ES-I3 (cell line): ENCODE results near the gene MAX.

ENCODE experiments used
- H3K36me3 ChIP-seq: 2 replicates; pipeline ENCODE4 v1.6.1; 2013; ENCODE audit warnings: mild to moderate bottlenecking, low read length, control low read depth, moderate library complexity; ENCODE audit not compliant: insufficient read depth
- H3K4me1 ChIP-seq: 2 replicates; pipeline ENCODE4 v1.6.1; 2013; ENCODE audit warnings: mild to moderate bottlenecking, control low read depth, low read length; ENCODE audit not compliant: insufficient read depth
- H3K9ac ChIP-seq: 2 replicates; pipeline ENCODE4 v1.6.1; 2013; ENCODE audit warnings: low read depth, mild to moderate bottlenecking, low read length, moderate library complexity
- H3K9me3 ChIP-seq: 2 replicates; pipeline ENCODE4 v1.6.1; 2013; ENCODE audit warnings: mild to moderate bottlenecking, low read length, moderate library complexity; ENCODE audit not compliant: control insufficient read depth, insufficient read depth

The MAX gene

GRCh38 chr14:65072937-65073336 lies 29.4 kb downstream of the MAX start:
- peaks cover 15% of the 10 kb centered on the region for H3K36me3 ChIP-seq
- no peaks in the 10 kb centered on the region for H3K4me1 ChIP-seq
- H3K9ac ChIP-seq: no peak overlapping the region
- H3K9me3 ChIP-seq: no peaks in the 10 kb centered on the region

- Histone ChIP-seq H3K36me3 (peaks cover 13% of the 10 kb centered on the region), H3K9me3 (no peaks in the 10 kb centered on the region), H3K4me1 (no peaks in the 10 kb centered on the region), H3K9ac (no peak overlapping the region)
Observed at GRCh38 chr14:65072256-65072655, 30.1 kb downstream of the MAX start.

GRCh38 chr14:65071544-65071943 lies 30.8 kb downstream of the MAX start:
- Histone ChIP-seq H3K9ac (no peak overlapping the region), H3K4me1 (no peaks in the 10 kb centered on the region), H3K9me3 (no peaks in the 10 kb centered on the region), H3K36me3 (peaks cover 7% of the 10 kb centered on the region)

GRCh38 chr14:65070471-65070976 lies 31.8 kb downstream of the MAX start:
- H3K9ac ChIP-seq: no peak overlapping the region
- H3K9me3 ChIP-seq: no peaks in the 10 kb centered on the region
- no peaks in the 10 kb centered on the region for H3K4me1 ChIP-seq
- H3K36me3 ChIP-seq: peaks cover 5% of the 10 kb centered on the region

GRCh38 chr14:65069874-65070413 lies 32.4 kb downstream of the MAX start:
- H3K9me3 ChIP-seq: no peaks in the 10 kb centered on the region
- peaks cover 3% of the 10 kb centered on the region for H3K36me3 ChIP-seq
- no peak overlapping the region for H3K9ac ChIP-seq
- no peaks in the 10 kb centered on the region for H3K4me1 ChIP-seq

GRCh38 chr14:65065719-65066118 lies 36.6 kb downstream of the MAX start:
- Histone ChIP-seq H3K36me3 (peaks cover 11% of the 10 kb centered on the region), H3K9me3 (no peaks in the 10 kb centered on the region), H3K9ac (no peak overlapping the region), H3K4me1 (no peaks in the 10 kb centered on the region)

GRCh38 chr14:65062096-65063075 lies 39.9 kb downstream of the MAX start:
- Histone ChIP-seq H3K9me3 (no peaks in the 10 kb centered on the region), H3K9ac (no peak overlapping the region), H3K4me1 (no peaks in the 10 kb centered on the region), H3K36me3 (peaks cover 11% of the 10 kb centered on the region)

- Histone ChIP-seq H3K9me3 (no peaks in the 10 kb centered on the region), H3K9ac (no peak overlapping the region), H3K4me1 (no peaks in the 10 kb centered on the region), H3K36me3 (peaks cover 4% of the 10 kb centered on the region)
Observed at GRCh38 chr14:65057695-65058094, 44.6 kb downstream of the MAX start.

- Histone ChIP-seq H3K9me3 (no peaks in the 10 kb centered on the region), H3K9ac (no peak overlapping the region), H3K36me3 (no peaks in the 10 kb centered on the region; the same call in 1 of the 2 replicates), H3K4me1 (no peaks in the 10 kb centered on the region)
Observed at GRCh38 chr14:65054471-65055085, 47.7 kb downstream of the MAX start.

GRCh38 chr14:65053466-65053865 lies 48.9 kb downstream of the MAX start:
- Histone ChIP-seq H3K9ac (no peak overlapping the region), H3K9me3 (no peaks in the 10 kb centered on the region), H3K36me3 (no peaks in the 10 kb centered on the region; the same call in 1 of the 2 replicates), H3K4me1 (no peaks in the 10 kb centered on the region)

GRCh38 chr14:65052832-65053231 lies 49.5 kb downstream of the MAX start:
- H3K4me1 ChIP-seq: no peaks in the 10 kb centered on the region
- H3K36me3 ChIP-seq: no peaks in the 10 kb centered on the region; the same call in 1 of the 2 replicates
- no peaks in the 10 kb centered on the region for H3K9me3 ChIP-seq
- H3K9ac ChIP-seq: no peak overlapping the region

- peaks cover 7% of the 10 kb centered on the region; the same call in 1 of the 2 replicates for H3K4me1 ChIP-seq
- H3K9ac ChIP-seq: no peak overlapping the region
- no peaks in the 10 kb centered on the region for H3K9me3 ChIP-seq
- no peaks in the 10 kb centered on the region; the same call in none of the 2 replicates for H3K36me3 ChIP-seq
Observed at GRCh38 chr14:65045709-65046108, 56.6 kb downstream of the MAX start.

GRCh38 chr14:65045006-65045405 lies 57.3 kb downstream of the MAX start:
- Histone ChIP-seq H3K4me1 (peaks cover 7% of the 10 kb centered on the region; the same call in 1 of the 2 replicates), H3K9me3 (no peaks in the 10 kb centered on the region), H3K9ac (no peak overlapping the region), H3K36me3 (no peaks in the 10 kb centered on the region; the same call in none of the 2 replicates)

- H3K4me1 ChIP-seq: peaks cover 7% of the 10 kb centered on the region; the same call in 1 of the 2 replicates
- H3K9ac ChIP-seq: no peak overlapping the region
- no peaks in the 10 kb centered on the region for H3K9me3 ChIP-seq
- no peaks in the 10 kb centered on the region; the same call in none of the 2 replicates for H3K36me3 ChIP-seq
Observed at GRCh38 chr14:65044596-65044959, 57.7 kb downstream of the MAX start.
